ENCODE data around the gene SENP7.
"Not testable (repeated sequence)": the region's sequence is repeated elsewhere in the genome, so short reads cannot be mapped to it uniquely, and the experiment has no call there.

Gene SENP7

GRCh38 chr3:101454629-101455028 is 58.4 kb downstream of the SENP7 start:
- in situ Hi-C loops (cut with MboI; ENCODE audit: low sequenced_read_pairs), result no loop called here

- in situ Hi-C loops (cut with MboI; ENCODE audit: low sequenced_read_pairs), result no loop called here
These were observed 59.1 kb downstream of the SENP7 start for GRCh38 chr3:101453961-101454360.

GRCh38 chr3:101438641-101439040 is 74.4 kb downstream of the SENP7 start:
- in situ Hi-C loops (cut with MboI; ENCODE audit: low sequenced_read_pairs), result not testable (repeated sequence)

- in situ Hi-C loops (cut with MboI; ENCODE audit: low sequenced_read_pairs), result no loop called here
These were observed 79.4 kb downstream of the SENP7 start for GRCh38 chr3:101433652-101434051.

- in situ Hi-C loops (cut with MboI; ENCODE audit: low sequenced_read_pairs), result no loop called here
These were observed 88.8 kb downstream of the SENP7 start for GRCh38 chr3:101423984-101424888.

GRCh38 chr3:101418851-101419250 is 94.2 kb downstream of the SENP7 start:
- in situ Hi-C loops (cut with MboI; ENCODE audit: low sequenced_read_pairs), result no loop called here

GRCh38 chr3:101414121-101414520 is 98.9 kb downstream of the SENP7 start:
- in situ Hi-C loops (cut with MboI; ENCODE audit: low sequenced_read_pairs), result no loop called here

GRCh38 chr3:101413656-101414055 is 99.4 kb downstream of the SENP7 start:
- in situ Hi-C loops (cut with MboI; ENCODE audit: low sequenced_read_pairs), result no loop called here

- in situ Hi-C loops (cut with MboI; ENCODE audit: low sequenced_read_pairs), result no loop called here
These were observed 121.5 kb downstream of the SENP7 start for GRCh38 chr3:101391413-101391950.

- in situ Hi-C loops (cut with MboI; ENCODE audit: low sequenced_read_pairs), result no loop called here
These were observed 124.3 kb downstream of the SENP7 start for GRCh38 chr3:101388706-101389105.

GRCh38 chr3:101387351-101387750 is 125.7 kb downstream of the SENP7 start:
- in situ Hi-C loops (cut with MboI; ENCODE audit: low sequenced_read_pairs), result no loop called here

- in situ Hi-C loops (cut with MboI; ENCODE audit: low sequenced_read_pairs), result no loop called here
These were observed 128.6 kb downstream of the SENP7 start for GRCh38 chr3:101384426-101384825.

- in situ Hi-C loops (cut with MboI; ENCODE audit: low sequenced_read_pairs), result no loop called here
These were observed 129.4 kb downstream of the SENP7 start for GRCh38 chr3:101383656-101384055.

GRCh38 chr3:101383156-101383575 is 129.8 kb downstream of the SENP7 start:
- in situ Hi-C loops (cut with MboI; ENCODE audit: low sequenced_read_pairs), result no loop called here

- in situ Hi-C loops (cut with MboI; ENCODE audit: low sequenced_read_pairs), result no loop called here
These were observed 131.2 kb downstream of the SENP7 start for GRCh38 chr3:101381809-101382208.

GRCh38 chr3:101379658-101380376 is 133.2 kb downstream of the SENP7 start:
- in situ Hi-C loops (cut with MboI; ENCODE audit: low sequenced_read_pairs), result no loop called here

- in situ Hi-C loops (cut with MboI; ENCODE audit: low sequenced_read_pairs), result no loop called here
These were observed 135.2 kb downstream of the SENP7 start for GRCh38 chr3:101377796-101378195.

GRCh38 chr3:101377209-101377608 is 135.8 kb downstream of the SENP7 start:
- in situ Hi-C loops (cut with MboI; ENCODE audit: low sequenced_read_pairs), result no loop called here

GRCh38 chr3:101375586-101375985 is 137.4 kb downstream of the SENP7 start:
- in situ Hi-C loops (cut with MboI; ENCODE audit: low sequenced_read_pairs), result no loop called here

GRCh38 chr3:101362406-101362805 is 150.6 kb downstream of the SENP7 start:
- in situ Hi-C loops (cut with MboI; ENCODE audit: low sequenced_read_pairs), result no loop called here

GRCh38 chr3:101351829-101352228 is 161.2 kb downstream of the SENP7 start:
- in situ Hi-C loops (cut with MboI; ENCODE audit: low sequenced_read_pairs), result no loop called here

GRCh38 chr3:101340591-101340990 is 172.4 kb downstream of the SENP7 start:
- in situ Hi-C loops (cut with MboI; ENCODE audit: low sequenced_read_pairs), result no loop called here

All from HL-60/S4 treated with retinoic acid at 250 ng/mL for 4 days and 3 days (cell line).